ENCODE data around the gene RIN2.

RIN2 gene

GRCh38 chr20:19758133-19758500, at the start of gene RIN2:
RIN2 (plus strand) TSS chr20:19758258; CDS start chr20:19889602, 131,344 bp downstream.
- no peak for DNase-seq (ENCODE audit: low read depth in 2 of 2)

- no peak for DNase-seq (ENCODE audit: low read depth in 2 of 2)
Observed at GRCh38 chr20:19709635-19710335, 48.3 kb upstream of the RIN2 start.

- DNase-seq (ENCODE audit: low read depth in 2 of 2) = no peak
Observed at GRCh38 chr20:19710336-19711120, 47.5 kb upstream of the RIN2 start.

GRCh38 chr20:19711126-19711525, 46.9 kb upstream of the RIN2 start:
- no peak for DNase-seq (ENCODE audit: low read depth in 2 of 2)

GRCh38 chr20:19712721-19713260, 45.3 kb upstream of the RIN2 start:
- DNase-seq (ENCODE audit: low read depth in 2 of 2) = no peak

- DNase-seq (ENCODE audit: low read depth in 2 of 2) = no peak
Observed at GRCh38 chr20:19713822-19714578, 44.1 kb upstream of the RIN2 start.

GRCh38 chr20:19714579-19714840, 43.5 kb upstream of the RIN2 start:
- DNase-seq (ENCODE audit: low read depth in 2 of 2) = no peak

GRCh38 chr20:19715986-19716385, 42.1 kb upstream of the RIN2 start:
- no peak for DNase-seq (ENCODE audit: low read depth in 2 of 2)

GRCh38 chr20:19718880-19719279, 39.2 kb upstream of the RIN2 start:
- no peak for DNase-seq (ENCODE audit: low read depth in 2 of 2)

- no peak for DNase-seq (ENCODE audit: low read depth in 2 of 2)
Observed at GRCh38 chr20:19720991-19721390, 37.1 kb upstream of the RIN2 start.

GRCh38 chr20:19723051-19723450, 35.0 kb upstream of the RIN2 start:
- DNase-seq (ENCODE audit: low read depth in 2 of 2) = no peak

GRCh38 chr20:19723813-19724430, 34.1 kb upstream of the RIN2 start:
- DNase-seq (ENCODE audit: low read depth in 2 of 2) = no peak

- no peak for DNase-seq (ENCODE audit: low read depth in 2 of 2)
Observed at GRCh38 chr20:19725373-19725772, 32.7 kb upstream of the RIN2 start.

GRCh38 chr20:19725814-19726525, 32.1 kb upstream of the RIN2 start:
- DNase-seq (ENCODE audit: low read depth in 2 of 2) = no peak

- DNase-seq (ENCODE audit: low read depth in 2 of 2) = no peak
Observed at GRCh38 chr20:19727251-19727847, 30.7 kb upstream of the RIN2 start.

GRCh38 chr20:19729672-19730071, 28.4 kb upstream of the RIN2 start:
- DNase-seq (ENCODE audit: low read depth in 2 of 2) = no peak

GRCh38 chr20:19730706-19731105, 27.4 kb upstream of the RIN2 start:
- DNase-seq (ENCODE audit: low read depth in 2 of 2) = no peak

- no peak for DNase-seq (ENCODE audit: low read depth in 2 of 2)
Observed at GRCh38 chr20:19734811-19735210, 23.2 kb upstream of the RIN2 start.

- no peak for DNase-seq (ENCODE audit: low read depth in 2 of 2)
Observed at GRCh38 chr20:19735446-19735845, 22.6 kb upstream of the RIN2 start.

- DNase-seq (ENCODE audit: low read depth in 2 of 2) = no peak
Observed at GRCh38 chr20:19737025-19737424, 21.0 kb upstream of the RIN2 start.

GRCh38 chr20:19738951-19739350, 19.1 kb upstream of the RIN2 start:
- no peak for DNase-seq (ENCODE audit: low read depth in 2 of 2)
